H1 (cell line): ENCODE results near the gene UBR3. TPM values are rescaled to one million over a fixed set of nuclear protein-coding genes. Genes with fewer than 3 reads are reported as not detected.

Source experiments
- CEBPB ChIP-seq: IDR thresholded peaks from 2 replicates; pipeline ENCODE4 v1.6.1; 2012; ENCODE audit warnings: low read depth, low read length
- CHD1 ChIP-seq: IDR thresholded peaks from 2 replicates; pipeline ENCODE4 v1.6.1; 2012; ENCODE audit warnings: low read depth, low read length, improper control_type of control experiment
- CREB1 ChIP-seq: IDR thresholded peaks from 2 replicates; pipeline ENCODE4 v1.6.1; 2012; ENCODE audit warnings: inconsistent platforms
- HDAC6 ChIP-seq: IDR thresholded peaks from one replicate; pipeline ENCODE4 v1.7.1; 2012; ENCODE audit warnings: low read depth, mild to moderate bottlenecking, inconsistent platforms, low read length, moderate library complexity
- JUND ChIP-seq: IDR thresholded peaks from 2 replicates; pipeline ENCODE4 v1.6.1; 2011; ENCODE audit warnings: mild to moderate bottlenecking, improper control_type of control experiment, low read length
- KDM1A ChIP-seq: fragments of 200-600, 300-600 bp; sonication (generic); IDR thresholded peaks from 2 replicates; pipeline ENCODE4 v1.7.1; 2016; ENCODE audit warnings: mild to moderate bottlenecking, low read length, borderline replicate concordance
- RAD21 ChIP-seq, 2 experiments: IDR thresholded peaks in 1 of 2; conservative IDR thresholded peaks in 1 of 2; 2 replicates each; pipeline ENCODE4 v1.6.1; 2011; ENCODE audit warnings: low read depth in 2 of 2, low read length in 2 of 2, improper control_type of control experiment in 1 of 2, inconsistent platforms in 1 of 2, mild to moderate bottlenecking in 1 of 2, moderate library complexity in 1 of 2
- RFX5 ChIP-seq: IDR thresholded peaks from 2 replicates; pipeline ENCODE4 v1.6.1; 2011; ENCODE audit warnings: low read depth, low read length, improper control_type of control experiment, borderline replicate concordance
- SAP30 ChIP-seq: fragments of 300-600 bp; sonication (generic); IDR thresholded peaks from 2 replicates; pipeline ENCODE4 v1.7.1; 2012; ENCODE audit warnings: low read length, moderate library complexity, mild to moderate bottlenecking, inconsistent platforms; ENCODE audit not compliant: insufficient read depth, insufficient replicate concordance
- SRF ChIP-seq: IDR thresholded peaks from 2 replicates; pipeline ENCODE4 v1.6.1; 2011; ENCODE audit warnings: mild to moderate bottlenecking, low read depth, low read length, moderate library complexity
- TBP ChIP-seq: IDR thresholded peaks from 2 replicates; pipeline ENCODE4 v1.6.1; 2011; ENCODE audit warnings: low read depth, low read length, improper control_type of control experiment
- TEAD4 ChIP-seq: IDR thresholded peaks from 2 replicates; pipeline ENCODE4 v1.6.1; 2012; ENCODE audit warnings: low read depth, low read length, inconsistent platforms, mixed read lengths
- polyA plus RNA-seq, 7 experiments: library from polyadenylated mRNA; depleted of rRNA in 3 of 7; stranded (reverse) in 5 of 7; unstranded in 2 of 7; fragments of >200 nt in 5 of 7; fragments of 200-250 nt in 2 of 7; gene quantifications; 1 replicate in 5 of 7; 2 replicates in 1 of 7; 4 replicates in 1 of 7; pipeline versions ENCODE4 v1.2.1 to v1.2.3, GENCODE V29; 2011 to 2013; ENCODE audit warnings: missing spikeins in 2 of 7, mixed read lengths in 2 of 7
- total RNA-seq: library from RNA; stranded (reverse); fragmentation: NEBNext Ultra II Directional; extraction: Animal tissue kit (Norgen Biotek cat#: 25700); gene quantifications from 2 replicates; pipeline ENCODE4 v1.2.1, GENCODE V29; 2021
- TF ChIP-seq, protein P1 (sequence below): fragments of 300-600 bp; sonication (generic); IDR thresholded peaks from 2 replicates; pipeline ENCODE4 v1.7.1; 2012; ENCODE audit warnings: low read length, moderate library complexity, mild to moderate bottlenecking, inconsistent platforms; ENCODE audit not compliant: insufficient replicate concordance

The UBR3 gene
- total and polyA plus RNA-seq, 2 of the 8 experiments (the other 6 are each of a cell fraction or from before 2014, with no cell fraction given), result 3.7 to 17.7 TPM

DNA sequence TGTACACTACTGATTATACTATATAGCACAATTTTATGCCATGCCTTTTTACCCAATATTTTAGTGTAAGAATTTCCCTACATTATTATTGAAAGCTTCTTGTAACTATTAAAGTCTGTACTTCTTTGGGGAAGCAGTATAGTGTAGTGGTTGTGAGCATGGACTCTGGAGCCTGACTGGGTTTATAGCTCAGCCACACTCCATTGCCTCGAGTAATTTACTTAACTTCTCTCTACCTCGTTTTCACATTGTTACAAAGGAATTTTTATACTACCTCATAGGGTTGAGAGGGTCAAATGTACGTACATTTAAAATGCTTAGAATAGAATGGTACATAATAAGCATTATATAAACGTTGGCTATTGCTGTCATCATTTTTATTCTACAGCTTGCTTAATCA is 139.2 kb downstream of the UBR3 start (continued):
- TF ChIP-seq, protein P1, sequence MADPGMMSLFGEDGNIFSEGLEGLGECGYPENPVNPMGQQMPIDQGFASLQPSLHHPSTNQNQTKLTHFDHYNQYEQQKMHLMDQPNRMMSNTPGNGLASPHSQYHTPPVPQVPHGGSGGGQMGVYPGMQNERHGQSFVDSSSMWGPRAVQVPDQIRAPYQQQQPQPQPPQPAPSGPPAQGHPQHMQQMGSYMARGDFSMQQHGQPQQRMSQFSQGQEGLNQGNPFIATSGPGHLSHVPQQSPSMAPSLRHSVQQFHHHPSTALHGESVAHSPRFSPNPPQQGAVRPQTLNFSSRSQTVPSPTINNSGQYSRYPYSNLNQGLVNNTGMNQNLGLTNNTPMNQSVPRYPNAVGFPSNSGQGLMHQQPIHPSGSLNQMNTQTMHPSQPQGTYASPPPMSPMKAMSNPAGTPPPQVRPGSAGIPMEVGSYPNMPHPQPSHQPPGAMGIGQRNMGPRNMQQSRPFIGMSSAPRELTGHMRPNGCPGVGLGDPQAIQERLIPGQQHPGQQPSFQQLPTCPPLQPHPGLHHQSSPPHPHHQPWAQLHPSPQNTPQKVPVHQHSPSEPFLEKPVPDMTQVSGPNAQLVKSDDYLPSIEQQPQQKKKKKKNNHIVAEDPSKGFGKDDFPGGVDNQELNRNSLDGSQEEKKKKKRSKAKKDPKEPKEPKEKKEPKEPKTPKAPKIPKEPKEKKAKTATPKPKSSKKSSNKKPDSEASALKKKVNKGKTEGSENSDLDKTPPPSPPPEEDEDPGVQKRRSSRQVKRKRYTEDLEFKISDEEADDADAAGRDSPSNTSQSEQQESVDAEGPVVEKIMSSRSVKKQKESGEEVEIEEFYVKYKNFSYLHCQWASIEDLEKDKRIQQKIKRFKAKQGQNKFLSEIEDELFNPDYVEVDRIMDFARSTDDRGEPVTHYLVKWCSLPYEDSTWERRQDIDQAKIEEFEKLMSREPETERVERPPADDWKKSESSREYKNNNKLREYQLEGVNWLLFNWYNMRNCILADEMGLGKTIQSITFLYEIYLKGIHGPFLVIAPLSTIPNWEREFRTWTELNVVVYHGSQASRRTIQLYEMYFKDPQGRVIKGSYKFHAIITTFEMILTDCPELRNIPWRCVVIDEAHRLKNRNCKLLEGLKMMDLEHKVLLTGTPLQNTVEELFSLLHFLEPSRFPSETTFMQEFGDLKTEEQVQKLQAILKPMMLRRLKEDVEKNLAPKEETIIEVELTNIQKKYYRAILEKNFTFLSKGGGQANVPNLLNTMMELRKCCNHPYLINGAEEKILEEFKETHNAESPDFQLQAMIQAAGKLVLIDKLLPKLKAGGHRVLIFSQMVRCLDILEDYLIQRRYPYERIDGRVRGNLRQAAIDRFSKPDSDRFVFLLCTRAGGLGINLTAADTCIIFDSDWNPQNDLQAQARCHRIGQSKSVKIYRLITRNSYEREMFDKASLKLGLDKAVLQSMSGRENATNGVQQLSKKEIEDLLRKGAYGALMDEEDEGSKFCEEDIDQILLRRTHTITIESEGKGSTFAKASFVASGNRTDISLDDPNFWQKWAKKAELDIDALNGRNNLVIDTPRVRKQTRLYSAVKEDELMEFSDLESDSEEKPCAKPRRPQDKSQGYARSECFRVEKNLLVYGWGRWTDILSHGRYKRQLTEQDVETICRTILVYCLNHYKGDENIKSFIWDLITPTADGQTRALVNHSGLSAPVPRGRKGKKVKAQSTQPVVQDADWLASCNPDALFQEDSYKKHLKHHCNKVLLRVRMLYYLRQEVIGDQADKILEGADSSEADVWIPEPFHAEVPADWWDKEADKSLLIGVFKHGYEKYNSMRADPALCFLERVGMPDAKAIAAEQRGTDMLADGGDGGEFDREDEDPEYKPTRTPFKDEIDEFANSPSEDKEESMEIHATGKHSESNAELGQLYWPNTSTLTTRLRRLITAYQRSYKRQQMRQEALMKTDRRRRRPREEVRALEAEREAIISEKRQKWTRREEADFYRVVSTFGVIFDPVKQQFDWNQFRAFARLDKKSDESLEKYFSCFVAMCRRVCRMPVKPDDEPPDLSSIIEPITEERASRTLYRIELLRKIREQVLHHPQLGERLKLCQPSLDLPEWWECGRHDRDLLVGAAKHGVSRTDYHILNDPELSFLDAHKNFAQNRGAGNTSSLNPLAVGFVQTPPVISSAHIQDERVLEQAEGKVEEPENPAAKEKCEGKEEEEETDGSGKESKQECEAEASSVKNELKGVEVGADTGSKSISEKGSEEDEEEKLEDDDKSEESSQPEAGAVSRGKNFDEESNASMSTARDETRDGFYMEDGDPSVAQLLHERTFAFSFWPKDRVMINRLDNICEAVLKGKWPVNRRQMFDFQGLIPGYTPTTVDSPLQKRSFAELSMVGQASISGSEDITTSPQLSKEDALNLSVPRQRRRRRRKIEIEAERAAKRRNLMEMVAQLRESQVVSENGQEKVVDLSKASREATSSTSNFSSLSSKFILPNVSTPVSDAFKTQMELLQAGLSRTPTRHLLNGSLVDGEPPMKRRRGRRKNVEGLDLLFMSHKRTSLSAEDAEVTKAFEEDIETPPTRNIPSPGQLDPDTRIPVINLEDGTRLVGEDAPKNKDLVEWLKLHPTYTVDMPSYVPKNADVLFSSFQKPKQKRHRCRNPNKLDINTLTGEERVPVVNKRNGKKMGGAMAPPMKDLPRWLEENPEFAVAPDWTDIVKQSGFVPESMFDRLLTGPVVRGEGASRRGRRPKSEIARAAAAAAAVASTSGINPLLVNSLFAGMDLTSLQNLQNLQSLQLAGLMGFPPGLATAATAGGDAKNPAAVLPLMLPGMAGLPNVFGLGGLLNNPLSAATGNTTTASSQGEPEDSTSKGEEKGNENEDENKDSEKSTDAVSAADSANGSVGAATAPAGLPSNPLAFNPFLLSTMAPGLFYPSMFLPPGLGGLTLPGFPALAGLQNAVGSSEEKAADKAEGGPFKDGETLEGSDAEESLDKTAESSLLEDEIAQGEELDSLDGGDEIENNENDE, result no peak
- TF ChIP-seq TEAD4, result no peak
- TF ChIP-seq RAD21 (IDR thresholded peaks at IDR 0.05 in 1 of 2, conservative IDR thresholded peaks at IDR 0.05 in 1 of 2; ENCODE audit: low read depth in 2 of 2, low read length in 2 of 2), result no peak
- TF ChIP-seq CEBPB, result no peak
- TF ChIP-seq HDAC6, result no peak
- TF ChIP-seq TBP, result no peak
- TF ChIP-seq SAP30, result no peak
- TF ChIP-seq RFX5, result no peak
- TF ChIP-seq JUND, result no peak
- no peak for TF ChIP-seq CREB1
- no peak for TF ChIP-seq SRF
- TF ChIP-seq KDM1A, result no peak
- TF ChIP-seq CHD1, result no peak
